ENCODE measurements around the gene GIPC2. TPM values are rescaled to one million over a fixed set of nuclear protein-coding genes. Genes with fewer than 3 reads are reported as not detected.
A peak's percentile ranks its signal among the peaks of the same experiment; 100 is the strongest.

The GIPC2 gene
- total and polyA plus RNA-seq, 9 of the 15 experiments (the other 6 are each of a cell fraction or from before 2014, with no cell fraction given): 0.01 to 0.05 (median 0.04) TPM; not detected in 3

DNA sequence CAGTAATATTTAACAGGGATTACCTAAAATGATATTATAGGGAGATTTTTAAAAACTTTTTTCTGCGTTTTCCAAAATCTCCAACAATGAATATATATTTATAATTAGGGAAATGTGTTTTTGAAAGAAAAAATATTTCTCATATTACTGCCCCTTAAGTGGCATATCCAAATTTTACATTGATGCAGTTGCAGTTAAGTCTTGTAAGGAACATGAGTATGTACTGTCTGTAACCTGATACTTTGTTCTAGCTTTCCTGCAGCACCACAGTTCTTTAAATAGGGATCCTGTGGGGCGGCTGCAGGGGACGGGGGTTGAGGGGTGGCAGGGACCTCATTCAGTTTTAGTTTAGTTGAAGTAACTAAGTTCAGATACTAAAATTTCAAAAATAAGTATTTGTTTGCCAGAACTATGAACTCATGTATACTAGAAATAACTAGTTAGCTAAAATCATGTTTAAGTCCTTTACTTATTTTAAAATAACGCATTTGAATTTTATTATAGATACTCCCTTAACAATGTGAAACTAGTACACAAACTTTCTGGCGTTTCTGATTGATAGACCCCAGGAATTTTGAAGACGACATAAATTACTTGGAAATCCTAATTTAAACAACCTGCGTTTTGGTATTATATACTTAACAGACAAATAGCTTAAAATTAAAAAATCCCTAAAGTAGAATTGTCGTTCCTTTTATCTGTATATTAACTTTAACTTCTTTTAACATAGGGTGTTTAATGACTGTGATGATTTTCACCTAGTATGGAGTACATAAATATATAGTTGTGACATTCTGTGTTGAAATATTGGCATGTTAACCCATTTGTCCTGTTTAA is 41.7 kb upstream of the GIPC2 start (continued):
- TF ChIP-seq, protein P1, sequence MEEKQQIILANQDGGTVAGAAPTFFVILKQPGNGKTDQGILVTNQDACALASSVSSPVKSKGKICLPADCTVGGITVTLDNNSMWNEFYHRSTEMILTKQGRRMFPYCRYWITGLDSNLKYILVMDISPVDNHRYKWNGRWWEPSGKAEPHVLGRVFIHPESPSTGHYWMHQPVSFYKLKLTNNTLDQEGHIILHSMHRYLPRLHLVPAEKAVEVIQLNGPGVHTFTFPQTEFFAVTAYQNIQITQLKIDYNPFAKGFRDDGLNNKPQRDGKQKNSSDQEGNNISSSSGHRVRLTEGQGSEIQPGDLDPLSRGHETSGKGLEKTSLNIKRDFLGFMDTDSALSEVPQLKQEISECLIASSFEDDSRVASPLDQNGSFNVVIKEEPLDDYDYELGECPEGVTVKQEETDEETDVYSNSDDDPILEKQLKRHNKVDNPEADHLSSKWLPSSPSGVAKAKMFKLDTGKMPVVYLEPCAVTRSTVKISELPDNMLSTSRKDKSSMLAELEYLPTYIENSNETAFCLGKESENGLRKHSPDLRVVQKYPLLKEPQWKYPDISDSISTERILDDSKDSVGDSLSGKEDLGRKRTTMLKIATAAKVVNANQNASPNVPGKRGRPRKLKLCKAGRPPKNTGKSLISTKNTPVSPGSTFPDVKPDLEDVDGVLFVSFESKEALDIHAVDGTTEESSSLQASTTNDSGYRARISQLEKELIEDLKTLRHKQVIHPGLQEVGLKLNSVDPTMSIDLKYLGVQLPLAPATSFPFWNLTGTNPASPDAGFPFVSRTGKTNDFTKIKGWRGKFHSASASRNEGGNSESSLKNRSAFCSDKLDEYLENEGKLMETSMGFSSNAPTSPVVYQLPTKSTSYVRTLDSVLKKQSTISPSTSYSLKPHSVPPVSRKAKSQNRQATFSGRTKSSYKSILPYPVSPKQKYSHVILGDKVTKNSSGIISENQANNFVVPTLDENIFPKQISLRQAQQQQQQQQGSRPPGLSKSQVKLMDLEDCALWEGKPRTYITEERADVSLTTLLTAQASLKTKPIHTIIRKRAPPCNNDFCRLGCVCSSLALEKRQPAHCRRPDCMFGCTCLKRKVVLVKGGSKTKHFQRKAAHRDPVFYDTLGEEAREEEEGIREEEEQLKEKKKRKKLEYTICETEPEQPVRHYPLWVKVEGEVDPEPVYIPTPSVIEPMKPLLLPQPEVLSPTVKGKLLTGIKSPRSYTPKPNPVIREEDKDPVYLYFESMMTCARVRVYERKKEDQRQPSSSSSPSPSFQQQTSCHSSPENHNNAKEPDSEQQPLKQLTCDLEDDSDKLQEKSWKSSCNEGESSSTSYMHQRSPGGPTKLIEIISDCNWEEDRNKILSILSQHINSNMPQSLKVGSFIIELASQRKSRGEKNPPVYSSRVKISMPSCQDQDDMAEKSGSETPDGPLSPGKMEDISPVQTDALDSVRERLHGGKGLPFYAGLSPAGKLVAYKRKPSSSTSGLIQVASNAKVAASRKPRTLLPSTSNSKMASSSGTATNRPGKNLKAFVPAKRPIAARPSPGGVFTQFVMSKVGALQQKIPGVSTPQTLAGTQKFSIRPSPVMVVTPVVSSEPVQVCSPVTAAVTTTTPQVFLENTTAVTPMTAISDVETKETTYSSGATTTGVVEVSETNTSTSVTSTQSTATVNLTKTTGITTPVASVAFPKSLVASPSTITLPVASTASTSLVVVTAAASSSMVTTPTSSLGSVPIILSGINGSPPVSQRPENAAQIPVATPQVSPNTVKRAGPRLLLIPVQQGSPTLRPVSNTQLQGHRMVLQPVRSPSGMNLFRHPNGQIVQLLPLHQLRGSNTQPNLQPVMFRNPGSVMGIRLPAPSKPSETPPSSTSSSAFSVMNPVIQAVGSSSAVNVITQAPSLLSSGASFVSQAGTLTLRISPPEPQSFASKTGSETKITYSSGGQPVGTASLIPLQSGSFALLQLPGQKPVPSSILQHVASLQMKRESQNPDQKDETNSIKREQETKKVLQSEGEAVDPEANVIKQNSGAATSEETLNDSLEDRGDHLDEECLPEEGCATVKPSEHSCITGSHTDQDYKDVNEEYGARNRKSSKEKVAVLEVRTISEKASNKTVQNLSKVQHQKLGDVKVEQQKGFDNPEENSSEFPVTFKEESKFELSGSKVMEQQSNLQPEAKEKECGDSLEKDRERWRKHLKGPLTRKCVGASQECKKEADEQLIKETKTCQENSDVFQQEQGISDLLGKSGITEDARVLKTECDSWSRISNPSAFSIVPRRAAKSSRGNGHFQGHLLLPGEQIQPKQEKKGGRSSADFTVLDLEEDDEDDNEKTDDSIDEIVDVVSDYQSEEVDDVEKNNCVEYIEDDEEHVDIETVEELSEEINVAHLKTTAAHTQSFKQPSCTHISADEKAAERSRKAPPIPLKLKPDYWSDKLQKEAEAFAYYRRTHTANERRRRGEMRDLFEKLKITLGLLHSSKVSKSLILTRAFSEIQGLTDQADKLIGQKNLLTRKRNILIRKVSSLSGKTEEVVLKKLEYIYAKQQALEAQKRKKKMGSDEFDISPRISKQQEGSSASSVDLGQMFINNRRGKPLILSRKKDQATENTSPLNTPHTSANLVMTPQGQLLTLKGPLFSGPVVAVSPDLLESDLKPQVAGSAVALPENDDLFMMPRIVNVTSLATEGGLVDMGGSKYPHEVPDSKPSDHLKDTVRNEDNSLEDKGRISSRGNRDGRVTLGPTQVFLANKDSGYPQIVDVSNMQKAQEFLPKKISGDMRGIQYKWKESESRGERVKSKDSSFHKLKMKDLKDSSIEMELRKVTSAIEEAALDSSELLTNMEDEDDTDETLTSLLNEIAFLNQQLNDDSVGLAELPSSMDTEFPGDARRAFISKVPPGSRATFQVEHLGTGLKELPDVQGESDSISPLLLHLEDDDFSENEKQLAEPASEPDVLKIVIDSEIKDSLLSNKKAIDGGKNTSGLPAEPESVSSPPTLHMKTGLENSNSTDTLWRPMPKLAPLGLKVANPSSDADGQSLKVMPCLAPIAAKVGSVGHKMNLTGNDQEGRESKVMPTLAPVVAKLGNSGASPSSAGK (IDR thresholded peaks at IDR 0.05): no peak; the same call in 1 of the 2 replicates
- TF ChIP-seq, protein P2, sequence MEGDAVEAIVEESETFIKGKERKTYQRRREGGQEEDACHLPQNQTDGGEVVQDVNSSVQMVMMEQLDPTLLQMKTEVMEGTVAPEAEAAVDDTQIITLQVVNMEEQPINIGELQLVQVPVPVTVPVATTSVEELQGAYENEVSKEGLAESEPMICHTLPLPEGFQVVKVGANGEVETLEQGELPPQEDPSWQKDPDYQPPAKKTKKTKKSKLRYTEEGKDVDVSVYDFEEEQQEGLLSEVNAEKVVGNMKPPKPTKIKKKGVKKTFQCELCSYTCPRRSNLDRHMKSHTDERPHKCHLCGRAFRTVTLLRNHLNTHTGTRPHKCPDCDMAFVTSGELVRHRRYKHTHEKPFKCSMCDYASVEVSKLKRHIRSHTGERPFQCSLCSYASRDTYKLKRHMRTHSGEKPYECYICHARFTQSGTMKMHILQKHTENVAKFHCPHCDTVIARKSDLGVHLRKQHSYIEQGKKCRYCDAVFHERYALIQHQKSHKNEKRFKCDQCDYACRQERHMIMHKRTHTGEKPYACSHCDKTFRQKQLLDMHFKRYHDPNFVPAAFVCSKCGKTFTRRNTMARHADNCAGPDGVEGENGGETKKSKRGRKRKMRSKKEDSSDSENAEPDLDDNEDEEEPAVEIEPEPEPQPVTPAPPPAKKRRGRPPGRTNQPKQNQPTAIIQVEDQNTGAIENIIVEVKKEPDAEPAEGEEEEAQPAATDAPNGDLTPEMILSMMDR (IDR thresholded peaks at IDR 0.05 in 2 of 3, conservative IDR thresholded peaks at IDR 0.05 in 1 of 3; ENCODE audit: insufficient read depth in 2 of 3, low read depth in 1 of 3, low read length in 3 of 3): peak in 1 of 3 experiments; percentile 13; a peak in 1 of 6 replicates
- TF ChIP-seq ARID2 (IDR thresholded peaks at IDR 0.05): 0 out of 2 replicates have a peak, but pooled peaks have one; percentile 20
- peak; percentile 99 for TF ChIP-seq POLR2AphosphoS2 (IDR thresholded peaks at IDR 0.05; ENCODE audit: low read length)
- TF ChIP-seq ZNF263 (CRISPR knock-in tag; IDR thresholded peaks at IDR 0.05; ENCODE audit: borderline replicate concordance): no peak
- TF ChIP-seq, protein P3, sequence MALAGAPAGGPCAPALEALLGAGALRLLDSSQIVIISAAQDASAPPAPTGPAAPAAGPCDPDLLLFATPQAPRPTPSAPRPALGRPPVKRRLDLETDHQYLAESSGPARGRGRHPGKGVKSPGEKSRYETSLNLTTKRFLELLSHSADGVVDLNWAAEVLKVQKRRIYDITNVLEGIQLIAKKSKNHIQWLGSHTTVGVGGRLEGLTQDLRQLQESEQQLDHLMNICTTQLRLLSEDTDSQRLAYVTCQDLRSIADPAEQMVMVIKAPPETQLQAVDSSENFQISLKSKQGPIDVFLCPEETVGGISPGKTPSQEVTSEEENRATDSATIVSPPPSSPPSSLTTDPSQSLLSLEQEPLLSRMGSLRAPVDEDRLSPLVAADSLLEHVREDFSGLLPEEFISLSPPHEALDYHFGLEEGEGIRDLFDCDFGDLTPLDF (CRISPR knock-in tag; IDR thresholded peaks at IDR 0.05): no peak
- TF ChIP-seq, protein P4, sequence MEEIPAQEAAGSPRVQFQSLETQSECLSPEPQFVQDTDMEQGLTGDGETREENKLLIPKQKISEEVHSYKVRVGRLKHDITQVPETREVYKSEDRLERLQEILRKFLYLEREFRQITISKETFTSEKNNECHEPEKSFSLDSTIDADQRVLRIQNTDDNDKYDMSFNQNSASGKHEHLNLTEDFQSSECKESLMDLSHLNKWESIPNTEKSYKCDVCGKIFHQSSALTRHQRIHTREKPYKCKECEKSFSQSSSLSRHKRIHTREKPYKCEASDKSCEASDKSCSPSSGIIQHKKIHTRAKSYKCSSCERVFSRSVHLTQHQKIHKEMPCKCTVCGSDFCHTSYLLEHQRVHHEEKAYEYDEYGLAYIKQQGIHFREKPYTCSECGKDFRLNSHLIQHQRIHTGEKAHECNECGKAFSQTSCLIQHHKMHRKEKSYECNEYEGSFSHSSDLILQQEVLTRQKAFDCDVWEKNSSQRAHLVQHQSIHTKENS (CRISPR knock-in tag; IDR thresholded peaks at IDR 0.05): peak; percentile 99
- TF ChIP-seq RFX1 (IDR thresholded peaks at IDR 0.05): peak; percentile 51; the same call in 1 of the 2 replicates
- peak; percentile 88 for TF ChIP-seq HNRNPH1 (optimal IDR thresholded peaks at IDR 0.05; ENCODE audit: low read depth, low read length)

All from K562 (cell line).